NOMO-1 treated with dmso at 0.1 percent for 144 hours (cell line): ENCODE data around the gene RHOA.
"Not testable (repeated sequence)": the region's sequence is repeated elsewhere in the genome, so short reads cannot be mapped to it uniquely, and the experiment has no call there.

Source experiments
- DNase-seq: peaks from one replicate; lab custom pipeline; 2025; ENCODE audit not compliant: unreplicated experiment; lab: John Stamatoyannopoulos, UW

RHOA gene

DNA sequence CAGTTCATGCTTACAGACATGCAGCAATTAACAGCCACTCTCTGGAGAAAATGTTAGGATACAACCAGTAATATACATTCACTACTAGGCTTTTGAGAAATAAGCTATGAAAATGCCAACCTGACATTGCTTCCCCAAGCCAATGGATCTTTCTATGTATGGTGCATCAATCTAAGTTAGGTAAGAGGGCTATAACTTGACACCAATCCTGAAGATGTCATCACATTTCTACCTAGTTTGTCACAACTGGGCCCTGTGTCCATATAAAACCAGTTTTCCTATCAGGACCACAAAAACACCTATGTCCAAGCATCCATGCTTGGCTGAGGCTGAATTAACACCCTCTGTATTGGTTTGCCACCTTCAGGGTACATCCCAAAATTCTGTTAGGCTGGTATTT, 39.8 kb downstream of the RHOA start:
- no peak for DNase-seq

DNA sequence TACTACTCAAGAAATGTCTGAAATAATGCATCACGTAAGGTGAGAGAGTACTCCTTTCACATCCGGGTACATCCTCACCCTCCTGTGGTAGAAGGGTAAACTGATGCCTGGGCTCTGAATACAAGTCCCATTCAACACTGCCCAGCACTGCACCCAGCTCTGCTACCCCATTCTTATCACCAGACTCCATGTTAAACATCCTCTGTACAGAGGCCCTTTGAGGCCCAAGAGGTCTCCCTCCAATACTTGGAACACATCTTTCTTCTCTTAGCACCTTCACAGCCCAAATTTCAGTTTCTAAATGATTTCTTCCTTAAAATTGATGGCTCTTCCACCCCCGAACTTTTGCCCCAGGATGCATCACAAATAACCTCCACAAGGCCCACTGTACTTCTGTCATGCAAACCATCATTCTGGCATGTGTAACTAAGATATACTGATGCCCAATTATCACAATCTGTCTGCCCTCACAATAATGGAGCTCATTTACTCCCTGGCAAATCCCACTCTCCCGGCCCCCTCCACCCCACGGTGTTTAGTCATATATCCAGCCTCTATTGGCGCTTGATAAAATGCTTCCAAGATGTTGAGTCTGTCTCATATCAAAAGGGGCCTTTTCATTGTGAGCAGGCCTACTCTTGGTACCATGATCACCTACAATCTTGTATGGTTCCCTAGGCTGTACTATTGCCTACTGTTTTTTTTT, 41.0 kb downstream of the RHOA start:
- DNase-seq: no peak

DNA sequence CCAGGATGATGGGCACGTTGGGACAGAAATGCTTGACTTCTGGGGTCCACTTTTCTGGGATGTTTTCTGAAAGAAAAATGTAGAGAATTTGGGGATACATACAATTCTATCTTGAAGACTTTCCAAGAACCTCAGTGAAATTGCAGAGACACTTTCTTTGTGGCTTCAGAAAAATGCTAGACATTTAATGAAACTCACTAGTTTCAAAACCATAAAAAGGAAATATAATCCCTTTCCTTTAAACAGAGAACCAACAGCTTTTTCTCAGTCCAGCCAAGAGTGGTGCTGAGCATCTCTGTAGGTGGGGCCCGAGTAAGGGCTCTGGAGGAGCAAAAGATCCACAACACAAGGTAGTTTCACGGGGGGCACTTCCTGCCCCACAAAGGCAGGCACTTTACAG, 49.2 kb downstream of the RHOA start:
- no peak for DNase-seq

DNA sequence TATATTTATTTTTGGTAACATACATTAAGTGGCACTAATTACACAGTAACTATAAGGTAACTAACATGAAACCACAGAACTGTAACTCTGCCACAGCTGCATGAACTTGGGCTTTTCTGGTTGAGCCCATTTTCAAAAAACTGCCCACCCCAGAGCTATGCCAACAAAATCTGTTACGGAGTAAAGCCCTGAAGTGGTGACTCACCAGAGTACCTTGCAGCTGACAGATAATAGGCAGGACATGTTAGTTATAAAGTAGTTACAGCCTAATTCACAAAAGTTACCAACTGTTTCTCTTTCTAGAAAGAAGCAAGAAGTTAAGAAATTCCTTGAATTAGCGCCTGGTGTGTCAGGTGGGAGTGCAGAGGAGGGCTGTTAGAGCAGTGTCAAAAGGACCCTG, 52.2 kb downstream of the RHOA start:
- no peak for DNase-seq

DNA sequence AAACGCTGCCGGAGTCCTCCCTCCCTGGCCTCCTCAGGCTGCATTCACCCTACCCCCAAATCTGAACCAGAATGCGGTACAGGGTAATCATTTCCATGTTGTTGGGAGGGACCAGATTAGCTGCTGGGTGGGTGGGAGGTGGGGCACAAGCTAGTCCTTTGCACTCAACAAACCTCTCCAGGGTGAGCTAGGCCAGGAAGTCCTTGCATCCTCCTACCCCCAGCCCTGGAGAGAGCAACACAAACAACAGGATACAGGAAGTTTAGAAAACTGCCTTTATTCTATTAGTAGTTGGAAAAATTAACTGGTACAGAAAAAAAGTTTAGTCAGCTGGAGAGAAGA, 52.9 kb downstream of the RHOA start:
- DNase-seq: no peak

DNA sequence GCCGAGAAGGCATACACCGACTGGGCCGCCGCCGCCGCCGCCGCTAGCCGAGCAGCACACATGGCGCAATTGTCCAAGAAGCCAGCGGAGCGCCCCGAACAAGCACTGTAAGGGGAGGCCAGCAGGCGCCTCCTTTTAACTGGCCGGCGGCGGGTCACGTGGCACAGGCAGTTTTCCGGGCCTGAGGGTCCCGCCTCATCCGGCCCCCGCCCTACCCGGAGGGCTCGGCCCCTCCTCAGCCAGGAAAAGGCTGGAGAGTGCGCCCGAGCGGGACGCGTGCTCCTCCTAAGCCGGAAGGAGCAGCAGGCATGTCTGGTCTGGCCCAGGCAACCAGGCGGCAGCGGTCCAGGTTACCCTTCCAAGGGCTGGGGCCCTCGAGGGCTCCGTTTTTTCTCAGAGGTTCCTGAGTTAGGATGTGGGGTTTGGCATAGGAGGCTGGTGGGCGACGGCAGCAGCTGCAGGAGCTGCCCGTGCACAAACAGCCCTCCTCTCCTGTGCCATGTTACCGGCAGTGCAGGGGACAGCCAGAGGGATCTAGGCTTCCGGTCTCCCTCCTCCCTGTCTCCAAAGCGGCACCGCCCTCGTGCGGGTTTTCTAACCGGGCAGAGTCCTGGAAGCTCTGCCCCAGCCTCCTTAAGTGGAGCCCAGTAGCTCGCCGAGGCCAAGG, 53.4 kb downstream of the RHOA start, which contains the start of gene GPX1:
Gene GPX1, minus strand, starts transcription at position 137 of the 667 bp plus-strand sequence. Its CDS starts 75 bp downstream, at position 62.
- DNase-seq: peak; percentile 95

DNA sequence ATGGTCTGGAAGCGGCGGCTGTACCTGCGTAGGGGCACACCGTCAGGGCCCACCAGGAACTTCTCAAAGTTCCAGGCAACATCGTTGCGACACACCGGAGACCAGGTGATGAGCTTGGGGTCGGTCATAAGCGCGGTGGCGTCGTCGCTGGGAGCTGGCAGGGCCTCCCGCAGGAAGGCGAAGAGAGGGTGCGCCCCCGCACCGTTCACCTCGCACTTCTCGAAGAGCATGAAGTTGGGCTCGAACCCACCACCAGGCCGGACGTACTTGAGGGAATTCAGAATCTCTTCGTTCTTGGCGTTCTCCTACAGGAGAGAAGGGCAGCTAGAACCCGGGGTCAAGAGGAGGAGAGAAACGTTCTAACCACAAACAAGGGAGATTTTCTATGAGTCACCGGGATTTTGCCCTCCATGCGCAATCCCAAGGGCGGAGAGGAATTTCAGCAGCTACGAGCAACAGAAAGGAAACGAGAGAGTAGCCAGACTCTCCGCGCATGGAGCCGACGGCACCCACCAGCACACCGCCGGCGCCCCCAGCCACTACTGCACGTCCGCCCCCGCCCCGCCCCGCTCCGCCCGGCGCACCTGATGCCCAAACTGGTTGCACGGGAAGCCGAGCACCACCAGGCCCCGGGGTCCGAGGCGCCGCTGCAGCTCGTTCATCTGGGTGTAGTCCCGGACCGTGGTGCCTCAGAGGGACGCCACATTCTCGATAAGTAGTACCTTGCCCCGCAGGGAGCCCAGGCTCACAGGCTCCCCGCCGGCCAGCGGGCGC, 54.1 kb downstream of the RHOA start:
- DNase-seq: not testable (repeated sequence)

DNA sequence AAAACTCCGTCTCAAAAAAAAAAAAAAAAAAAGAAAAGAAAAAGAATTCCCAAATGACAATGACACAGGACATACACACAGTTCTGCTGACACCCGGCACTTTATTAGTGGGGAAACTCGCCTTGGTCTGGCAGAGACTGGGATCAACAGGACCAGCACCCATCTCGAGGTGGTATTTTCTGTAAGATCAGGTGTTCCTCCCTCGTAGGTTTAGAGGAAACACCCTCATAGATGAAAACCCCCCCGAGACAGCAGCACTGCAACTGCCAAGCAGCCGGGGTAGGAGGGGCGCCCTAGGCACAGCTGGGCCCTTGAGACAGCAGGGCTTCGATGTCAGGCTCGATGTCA, 54.7 kb downstream of the RHOA start:
- DNase-seq: not testable (repeated sequence)

DNA sequence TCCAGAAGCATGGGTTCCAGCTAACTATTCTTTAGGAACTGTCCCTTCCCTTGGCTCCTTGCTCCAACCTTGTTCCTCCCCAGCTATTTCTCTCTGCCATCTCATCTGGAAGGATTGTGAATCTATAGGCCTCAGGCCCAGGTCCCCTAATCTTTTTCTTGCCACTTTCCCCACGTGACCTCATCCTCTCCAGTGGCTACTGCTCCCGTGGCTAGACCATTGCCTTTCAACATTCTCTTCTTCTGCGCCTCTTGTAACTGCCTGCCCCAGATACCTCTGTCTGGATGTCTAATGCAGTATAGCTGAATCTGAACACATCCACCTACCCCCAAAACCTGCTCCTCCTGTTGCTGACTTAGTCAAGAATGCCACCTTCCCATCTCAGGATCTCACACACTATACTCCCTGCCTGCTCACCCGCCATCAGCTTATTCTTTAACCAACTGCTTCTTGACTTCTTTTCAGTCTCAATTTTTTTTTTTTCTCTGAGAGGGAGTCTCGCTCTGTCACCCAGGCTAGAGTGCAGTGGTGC, 58.8 kb downstream of the RHOA start:
- no peak for DNase-seq

DNA sequence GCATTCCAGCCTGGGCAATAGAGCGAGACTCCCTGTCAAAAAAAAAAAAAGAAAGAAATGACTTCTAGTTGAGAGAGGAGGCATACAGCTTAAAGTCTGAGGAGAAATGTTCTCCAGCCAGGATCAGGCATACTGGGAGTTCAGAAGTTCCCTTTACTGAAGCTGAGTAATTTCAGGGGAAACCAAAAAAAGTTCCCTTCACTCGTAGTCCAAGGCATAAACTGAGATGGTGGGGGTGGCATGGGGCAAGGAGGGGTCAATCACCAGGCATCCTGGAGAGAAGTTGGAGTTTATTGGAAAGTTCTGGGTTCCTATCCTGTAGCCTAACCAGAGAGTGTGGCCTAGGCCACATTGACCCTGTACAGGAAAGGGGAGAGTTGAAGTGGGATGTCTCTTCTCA, 59.5 kb downstream of the RHOA start:
- DNase-seq: no peak

DNA sequence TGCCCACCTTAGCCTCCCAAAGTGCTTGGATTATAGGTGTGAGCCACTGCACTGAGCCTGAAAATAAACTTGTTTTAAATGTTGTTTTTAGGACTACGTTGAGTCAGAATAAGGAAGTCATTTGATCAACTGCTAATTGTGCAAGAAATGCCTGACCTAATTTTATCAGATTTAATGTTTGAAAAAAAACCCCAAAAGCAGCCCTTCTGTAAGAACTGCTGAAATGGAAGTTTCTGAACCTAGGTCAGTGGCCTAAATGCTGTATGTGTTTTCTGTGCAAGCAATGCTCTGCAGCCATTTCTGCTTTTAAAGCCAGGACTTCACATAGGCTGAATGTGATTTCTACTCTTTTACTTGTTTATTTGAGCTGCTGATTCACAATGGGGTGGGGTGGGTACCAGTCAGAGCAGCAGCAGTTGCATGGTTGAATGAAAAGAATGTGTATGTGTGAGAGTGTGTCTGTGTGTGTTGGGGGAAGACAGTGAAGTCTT, 60.2 kb downstream of the RHOA start:
- peak; percentile 49 for DNase-seq

DNA sequence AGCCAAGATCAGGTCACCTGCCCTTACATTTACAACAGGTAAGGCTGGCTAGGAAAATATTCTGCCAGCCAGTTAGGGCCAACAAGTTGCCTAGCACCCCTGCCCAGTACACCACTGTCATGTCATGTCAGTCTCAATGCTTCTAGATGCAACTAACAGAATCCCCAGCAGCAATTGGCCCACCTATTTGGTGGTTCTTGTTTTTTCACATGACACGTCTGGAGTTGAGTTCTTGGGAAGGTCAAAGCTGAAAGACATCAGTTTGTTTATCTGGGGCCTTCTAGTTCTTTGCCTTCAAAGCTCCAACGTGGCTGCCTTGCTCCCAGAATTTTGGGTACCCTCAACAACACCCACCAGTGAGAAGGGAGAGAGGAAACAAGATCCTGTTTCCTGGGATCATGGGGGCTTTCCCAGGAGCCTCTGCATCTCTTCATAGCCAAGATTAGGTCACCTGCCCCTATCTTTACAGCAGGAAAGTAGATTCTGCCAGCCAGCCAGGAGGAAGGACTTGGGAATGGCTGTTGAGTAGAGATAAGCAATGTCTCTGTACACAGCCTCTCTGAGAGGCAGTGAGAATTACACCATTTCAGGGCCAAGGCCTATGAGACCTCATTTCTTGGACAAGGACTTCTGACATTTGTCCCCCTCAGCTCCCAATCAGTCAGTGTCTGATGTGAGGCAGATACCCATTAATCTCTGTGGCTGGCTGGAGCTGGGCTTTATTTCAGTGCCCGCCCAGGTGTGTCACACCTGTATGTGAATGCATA, 62.2 kb downstream of the RHOA start:
- no peak for DNase-seq

DNA sequence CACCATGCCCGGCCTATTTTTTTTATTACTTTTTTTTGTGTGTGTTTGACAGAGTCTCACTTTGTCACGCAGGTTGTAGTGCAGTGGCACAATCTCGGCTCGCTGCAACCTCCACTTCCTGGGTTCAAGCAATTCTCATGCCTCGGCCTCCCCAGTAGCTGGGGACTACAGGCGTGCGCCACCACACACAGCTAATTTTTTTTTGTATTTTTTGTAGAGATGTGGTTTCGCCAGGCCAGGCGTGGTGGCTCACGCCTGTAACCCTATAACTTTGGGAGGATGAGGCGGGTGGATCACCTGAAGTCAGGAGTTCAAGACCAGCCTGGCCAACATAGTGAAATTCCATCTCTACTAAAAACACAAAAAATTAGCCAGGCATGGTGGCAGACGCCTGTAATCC, 63.4 kb downstream of the RHOA start:
- DNase-seq: not testable (repeated sequence)

DNA sequence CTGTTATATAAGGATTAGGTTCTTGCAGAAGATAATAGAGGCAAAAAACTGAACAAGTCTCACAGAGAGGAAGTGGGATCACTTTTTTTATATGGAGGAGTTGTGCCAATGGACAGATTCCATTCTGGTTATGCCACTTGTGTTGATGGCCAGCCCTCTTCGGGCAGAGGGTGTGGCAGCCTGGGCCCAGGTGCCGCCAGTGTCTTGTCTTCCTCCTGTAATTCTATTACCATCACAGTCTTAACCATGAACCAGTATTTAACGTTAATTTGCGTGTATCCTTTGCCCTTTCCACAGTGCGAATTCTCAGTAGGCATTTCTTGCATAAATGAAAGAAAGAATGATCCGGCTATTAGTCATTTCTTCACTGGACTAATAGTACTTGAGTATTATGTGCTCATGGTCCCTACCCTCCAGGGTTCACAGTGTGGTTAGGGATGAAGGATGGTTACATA, 65.0 kb downstream of the RHOA start:
- no peak for DNase-seq

DNA sequence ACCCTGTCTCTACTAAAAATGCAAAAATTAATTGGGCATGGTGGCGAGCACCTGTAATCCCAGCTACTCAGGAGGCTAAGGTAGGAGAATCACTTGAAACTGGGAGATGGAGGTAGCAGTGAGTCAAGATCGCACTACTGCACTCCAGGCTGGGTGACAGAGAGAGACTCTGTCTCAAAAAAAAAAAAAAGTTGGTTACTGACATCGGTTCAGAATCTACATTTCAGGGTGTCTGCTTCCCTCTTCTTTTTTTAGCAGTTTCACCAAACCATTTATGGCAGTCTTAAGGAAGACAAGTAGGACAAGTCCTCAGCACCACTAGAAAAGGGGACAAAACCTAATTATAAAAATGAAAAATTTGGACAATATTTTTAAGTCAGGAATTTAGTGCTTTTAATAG, 68.6 kb downstream of the RHOA start:
- peak; percentile 37 for DNase-seq

DNA sequence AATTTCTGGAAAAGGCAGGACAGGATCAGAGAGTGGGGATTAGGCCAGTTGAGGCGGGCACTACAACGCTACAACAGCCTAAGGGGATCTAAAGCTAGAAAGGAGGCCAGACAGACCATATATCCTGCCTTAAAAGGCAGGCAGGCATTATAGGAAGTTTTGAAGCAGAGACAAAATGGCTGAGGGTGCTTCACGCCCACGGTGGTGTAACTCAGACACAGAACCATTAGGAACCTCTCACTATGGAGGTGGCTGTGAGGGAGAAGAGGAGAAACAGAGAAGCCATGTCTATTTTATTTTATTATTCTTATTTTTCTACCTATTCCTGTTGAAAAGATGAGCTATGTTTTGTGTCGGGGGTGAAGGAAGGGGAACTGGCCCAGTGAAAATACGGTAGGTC, 69.8 kb downstream of the RHOA start:
- DNase-seq: no peak

DNA sequence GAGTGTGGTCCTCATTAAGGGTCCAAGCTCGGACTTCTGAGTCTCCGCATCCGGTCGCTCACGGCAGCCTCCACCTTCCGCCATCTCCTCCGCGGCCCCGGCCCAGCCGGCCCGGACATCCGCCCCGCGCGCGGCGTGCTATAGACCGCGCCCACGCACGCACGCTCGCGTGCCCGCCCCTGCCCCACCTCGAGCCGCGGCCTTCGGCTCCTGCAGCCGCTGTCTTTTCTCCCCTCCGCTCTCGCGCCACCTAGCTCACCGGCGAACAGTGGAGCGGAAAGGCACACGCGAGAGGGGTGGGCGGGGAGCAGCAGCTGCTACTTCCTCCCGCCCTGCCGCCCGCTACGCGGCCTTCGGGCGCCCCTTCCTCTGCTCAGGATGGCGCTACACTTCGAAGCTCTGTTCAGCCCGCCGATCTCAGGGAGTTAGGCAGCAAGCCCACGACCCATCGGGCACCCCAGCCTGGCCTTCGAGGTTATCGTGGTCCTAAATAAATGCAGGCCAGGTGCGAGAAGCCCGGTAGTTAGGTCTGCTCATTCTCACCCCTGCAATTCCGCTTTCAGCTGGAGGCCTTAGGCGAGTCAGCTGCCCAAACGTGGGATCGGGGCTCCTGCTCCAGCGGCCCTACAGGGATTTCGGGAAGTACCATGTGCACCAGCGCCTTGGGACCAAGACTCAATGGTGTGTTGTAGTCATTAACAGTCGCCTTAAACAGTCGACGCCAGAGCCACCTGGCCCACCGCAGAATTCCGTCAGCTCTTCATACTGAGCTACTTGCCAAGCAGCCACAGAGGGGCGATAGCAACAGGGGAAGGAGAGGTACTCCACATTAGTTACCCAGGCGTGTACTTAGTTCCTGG, 71.6 kb downstream of the RHOA start, which contains the start of gene USP4:
Gene USP4, minus strand, starts transcription at position 113 of the 860 bp plus-strand sequence. Its CDS starts 29 bp downstream, at position 84.
- peak; percentile 97 for DNase-seq

DNA sequence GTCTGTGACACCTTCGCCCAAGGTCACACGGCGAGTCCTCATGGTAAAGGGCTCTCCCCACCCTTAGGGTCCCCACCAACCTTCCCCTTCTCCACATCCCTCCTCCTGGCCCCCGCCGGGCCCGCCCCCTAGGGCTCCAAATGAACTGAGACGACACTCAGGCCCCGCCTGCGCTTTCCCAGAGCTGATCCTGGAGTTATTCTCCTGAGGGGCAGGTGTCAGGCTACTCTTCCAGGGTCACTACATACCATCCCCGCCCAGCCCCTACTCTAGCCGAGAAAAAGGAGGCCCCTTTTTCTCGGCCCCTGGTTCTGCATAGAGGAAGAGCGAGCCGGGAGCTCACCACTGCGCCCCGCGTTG, 72.2 kb downstream of the RHOA start:
- DNase-seq: no peak

DNA sequence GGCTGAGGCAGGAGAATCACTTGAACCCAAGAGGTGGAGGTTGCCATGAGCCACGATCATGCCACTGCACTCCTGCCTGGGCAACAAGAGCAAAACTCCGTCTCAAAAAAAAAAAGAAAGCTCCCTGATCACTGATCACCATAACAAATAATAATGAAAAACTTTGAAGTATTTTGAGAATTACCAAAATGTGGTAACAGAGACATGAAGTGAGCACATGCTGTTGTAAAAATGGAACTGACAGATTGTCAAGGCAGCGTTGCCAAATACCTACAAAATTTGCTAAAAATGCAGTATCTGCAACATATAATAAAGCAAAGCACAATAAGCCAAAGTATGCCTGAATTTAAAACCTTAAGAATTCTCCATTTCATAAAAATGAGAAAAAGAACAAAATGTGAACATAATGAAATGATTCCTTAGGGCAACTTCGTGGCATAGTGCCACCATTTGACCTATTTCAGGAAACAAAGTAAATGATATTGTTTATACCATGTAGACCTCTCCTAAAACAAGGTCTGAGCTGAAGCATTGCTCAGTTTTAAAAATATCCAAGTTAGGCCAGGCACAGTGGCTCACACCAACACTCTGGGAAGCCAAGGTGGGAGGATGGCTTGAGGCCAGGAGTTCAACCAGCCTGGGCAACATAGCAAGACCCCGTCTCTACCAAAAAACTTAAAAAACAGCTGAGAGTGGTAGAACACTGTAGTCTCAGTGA, 77.7 kb downstream of the RHOA start:
- no peak for DNase-seq
